ENCODE results near the gene PDGFRB.

PDGFRB gene

GRCh38 chr5:150181766-150182545 lies 26.3 kb upstream of the PDGFRB start:
- no peak for FAIRE-seq

- FAIRE-seq = no peak
These were observed 25.4 kb upstream of the PDGFRB start for GRCh38 chr5:150181027-150181426.

- FAIRE-seq = no peak
These were observed 24.8 kb upstream of the PDGFRB start for GRCh38 chr5:150180241-150181026.

- no peak for FAIRE-seq
These were observed 23.5 kb upstream of the PDGFRB start for GRCh38 chr5:150179019-150179620.

- no peak for FAIRE-seq
These were observed 22.6 kb upstream of the PDGFRB start for GRCh38 chr5:150178262-150178661.

- FAIRE-seq = no peak
These were observed 22.1 kb upstream of the PDGFRB start for GRCh38 chr5:150177721-150178120.

GRCh38 chr5:150176745-150177477 lies 21.3 kb upstream of the PDGFRB start:
- no peak for FAIRE-seq

GRCh38 chr5:150175536-150175935 lies 19.9 kb upstream of the PDGFRB start:
- FAIRE-seq = no peak

- FAIRE-seq = no peak
These were observed 19.4 kb upstream of the PDGFRB start for GRCh38 chr5:150175076-150175475.

GRCh38 chr5:150174285-150174684 lies 18.6 kb upstream of the PDGFRB start:
- FAIRE-seq = no peak

- FAIRE-seq = no peak
These were observed 17.5 kb upstream of the PDGFRB start for GRCh38 chr5:150173161-150173560.

- FAIRE-seq = no peak
These were observed 16.9 kb upstream of the PDGFRB start for GRCh38 chr5:150172556-150172955.

- FAIRE-seq = no peak
These were observed 16.5 kb upstream of the PDGFRB start for GRCh38 chr5:150172145-150172544.

- no peak for FAIRE-seq
These were observed 13.2 kb upstream of the PDGFRB start for GRCh38 chr5:150168864-150169263.

GRCh38 chr5:150167908-150168307 lies 12.3 kb upstream of the PDGFRB start:
- no peak for FAIRE-seq

GRCh38 chr5:150167512-150167850 lies 11.8 kb upstream of the PDGFRB start:
- no peak for FAIRE-seq

GRCh38 chr5:150166650-150167511 lies 11.2 kb upstream of the PDGFRB start, which contains the start of gene CDX1:
TSS of gene CDX1 (plus strand) at chr5:150166778. CDS start at chr5:150166877, 99 bp downstream.
- FAIRE-seq = no peak

- FAIRE-seq = no peak
These were observed 10.5 kb upstream of the PDGFRB start for GRCh38 chr5:150166037-150166649.

- no peak for FAIRE-seq
These were observed 8.8 kb upstream of the PDGFRB start for GRCh38 chr5:150164211-150164980.

GRCh38 chr5:150163547-150164059 lies 8.0 kb upstream of the PDGFRB start:
- FAIRE-seq = no peak
